Adipose tissue (tissue), 3 donors: ENCODE measurements around the gene DNAH10. TPM values are rescaled to one million over a fixed set of nuclear protein-coding genes. Genes with fewer than 3 reads are reported as not detected.

Source experiments
- H3K27ac ChIP-seq: one replicate; pipeline ENCODE4 v1.5.1; 2013; ENCODE audit warnings: low read depth, low read length
- WGBS, 3 donors: extraction: QIAGEN DNeasy Blood & Tissue Kit; methylation state at CpG; one replicate each; pipeline ENCODE4 v1.1.7; 2013; 5-methylcytosine and 5-hydroxymethylcytosine counted together
- polyA plus RNA-seq, 3 donors: library from polyadenylated mRNA; stranded (reverse); fragments of 200-250 nt; gene quantifications; one replicate each; pipeline ENCODE4 v1.2.3, GENCODE V29; 2013
- donor health status: healthy with polysubstance abuse.
- donor health status: Bipolar disorder and iron deficiency.
- donor health status: healthy.

Gene DNAH10
- polyA plus RNA-seq, 3 donors = 0.24 to 0.67 (median 0.26) TPM

DNA sequence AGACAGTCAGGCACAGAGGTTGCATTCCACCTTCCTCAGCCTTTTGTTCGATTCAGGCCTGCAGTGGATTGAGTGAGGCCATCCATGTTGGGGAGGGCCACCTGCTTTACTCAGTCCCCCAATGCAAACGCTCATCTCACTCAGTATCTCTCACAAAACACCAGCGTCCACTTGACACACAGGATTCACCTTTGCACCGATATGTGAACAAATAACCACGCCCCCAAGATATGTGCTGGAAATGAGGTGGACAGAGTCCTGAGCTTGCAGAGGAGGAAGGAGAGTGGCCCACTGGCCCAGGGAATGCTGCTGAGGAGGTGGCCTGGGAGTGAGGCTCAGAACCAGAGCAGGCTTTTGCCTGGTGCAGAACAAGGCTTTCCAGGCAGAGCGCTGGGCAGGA is 60.7 kb downstream of the DNAH10 start:
- no peak overlapping the region for H3K27ac ChIP-seq
- WGBS, 3 donors = 76 to 86% (median 81%) methylated on average over 6 of the region's 6 CpGs

- 59 to 80% (median 75%) methylated on average over 3 of the region's 3 CpGs for WGBS, 3 donors
Measured at GRCh38 chr12:123828120-123828519, 66.0 kb downstream of the DNAH10 start.

DNA sequence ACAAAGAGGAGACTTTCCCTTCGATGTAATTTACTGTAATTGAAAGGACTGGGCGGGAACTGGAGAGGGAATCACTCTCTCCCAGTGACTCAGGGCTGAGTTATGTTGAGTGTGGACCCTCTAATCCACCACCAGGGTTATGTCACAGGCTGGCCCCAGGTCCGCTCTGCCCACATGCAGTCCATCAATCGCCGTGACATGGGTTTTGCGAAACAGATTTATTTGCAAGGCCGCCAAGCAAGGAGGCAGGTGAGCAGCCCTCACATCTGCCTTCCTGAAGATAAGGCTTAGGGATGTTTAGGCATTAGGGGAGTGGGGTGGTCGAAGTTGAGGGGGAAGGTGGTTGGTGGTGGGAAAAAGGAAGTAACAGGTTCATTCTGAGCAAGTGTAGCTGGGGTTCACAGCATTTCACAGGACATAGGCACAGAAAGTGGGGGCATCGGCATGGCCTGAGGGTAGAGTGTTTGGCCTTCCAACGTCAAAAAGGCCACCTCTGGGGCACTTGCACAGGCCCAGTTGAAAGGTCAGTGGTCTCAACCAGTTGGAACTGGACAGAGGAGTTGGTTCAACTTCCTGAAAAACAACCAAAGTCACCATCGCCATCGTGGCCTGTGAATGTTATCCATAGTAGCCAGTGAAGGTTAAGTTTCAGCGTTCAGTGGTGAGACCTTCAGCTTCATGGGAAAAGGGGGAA is 66.9 kb downstream of the DNAH10 start:
- 81 to 86% (median 84%) methylated on average over 13 of the region's 13 CpGs for WGBS, 3 donors
- H3K27ac ChIP-seq = no peak overlapping the region

More at GRCh38 chr12:123828120-123828519, 66.0 kb downstream of the DNAH10 start:
- H3K27ac ChIP-seq = no peak overlapping the region

DNA sequence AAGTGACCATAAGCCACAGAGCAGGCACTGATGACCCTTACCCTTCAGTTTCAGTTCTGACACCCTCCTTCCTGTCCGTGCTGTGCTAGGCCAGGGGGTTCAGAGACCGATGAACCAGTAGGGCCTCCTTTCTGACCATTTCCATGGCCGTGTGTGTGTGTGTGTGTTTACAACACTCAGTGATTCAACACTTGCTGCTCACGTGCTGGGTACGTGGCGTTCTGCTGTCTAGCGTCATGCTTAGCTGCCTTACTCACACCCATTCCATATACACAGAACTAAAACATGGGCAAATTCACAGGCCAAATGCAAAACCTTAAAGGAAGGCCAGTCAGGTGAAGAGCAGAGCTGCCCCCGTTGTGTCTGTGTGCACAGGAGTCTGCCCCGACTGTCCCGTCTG is 67.5 kb downstream of the DNAH10 start:
- H3K27ac ChIP-seq = no peak overlapping the region
- 87 to 89% (median 87%) methylated on average over 10 of the region's 10 CpGs for WGBS, 3 donors

- H3K27ac ChIP-seq = no peak overlapping the region
- 88 to 97% (median 95%) methylated on average over 2 of the region's 2 CpGs for WGBS, 3 donors
Measured at GRCh38 chr12:123830675-123831074, 68.6 kb downstream of the DNAH10 start.

DNA sequence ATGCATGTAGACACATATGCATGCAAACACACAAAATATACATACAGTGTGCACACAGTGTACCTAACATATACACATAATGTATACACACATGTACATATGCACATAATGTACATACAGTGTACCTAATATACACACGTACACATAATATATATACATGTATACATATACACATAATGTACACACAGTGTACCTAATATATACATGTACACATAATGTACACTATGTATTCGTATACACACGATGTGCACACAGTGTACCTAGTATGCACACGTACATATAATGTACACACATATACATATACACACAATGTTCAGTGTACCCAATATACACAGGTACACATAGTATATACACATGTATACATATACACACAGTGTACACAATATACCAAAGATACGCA is 70.0 kb downstream of the DNAH10 start:
- WGBS, 3 donors = 94 to 96% (median 96%) methylated on average over 5 of the region's 5 CpGs
- H3K27ac ChIP-seq = no peak overlapping the region

DNA sequence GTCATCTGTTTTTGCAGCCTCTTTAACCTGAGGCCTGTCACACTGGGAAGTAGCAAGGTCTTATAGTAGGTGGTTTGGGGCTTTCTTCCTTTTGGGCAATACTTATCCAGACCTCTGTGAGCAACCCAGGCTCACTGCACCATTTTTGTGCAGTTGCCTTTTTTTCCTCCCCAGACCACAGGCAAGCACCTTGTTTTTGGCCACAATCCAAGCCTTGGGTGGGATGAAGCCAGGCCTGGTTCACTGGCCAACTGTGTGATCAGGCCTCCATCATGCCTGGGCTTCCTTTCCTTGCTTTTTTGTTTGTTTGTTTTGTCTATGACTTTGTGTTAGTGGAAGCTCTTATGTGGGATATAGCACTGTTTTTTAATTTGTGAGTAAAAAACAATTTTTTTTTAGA is 71.7 kb downstream of the DNAH10 start:
- H3K27ac ChIP-seq = no peak overlapping the region

- no peak overlapping the region for H3K27ac ChIP-seq
- 93 to 96% (median 93%) methylated on average over 5 of the region's 5 CpGs for WGBS, 3 donors
Measured at GRCh38 chr12:123834845-123835244, 72.7 kb downstream of the DNAH10 start.

- WGBS, 3 donors = 36 to 57% (median 54%) methylated on average over 2 of the region's 2 CpGs
- H3K27ac ChIP-seq = no peak overlapping the region
Measured at GRCh38 chr12:123836292-123836691, 74.2 kb downstream of the DNAH10 start.

GRCh38 chr12:123839826-123840225 is 77.7 kb downstream of the DNAH10 start:
- no peak overlapping the region for H3K27ac ChIP-seq
- WGBS, 3 donors = 51 to 67% (median 63%) methylated on average over 6 of the region's 6 CpGs

DNA sequence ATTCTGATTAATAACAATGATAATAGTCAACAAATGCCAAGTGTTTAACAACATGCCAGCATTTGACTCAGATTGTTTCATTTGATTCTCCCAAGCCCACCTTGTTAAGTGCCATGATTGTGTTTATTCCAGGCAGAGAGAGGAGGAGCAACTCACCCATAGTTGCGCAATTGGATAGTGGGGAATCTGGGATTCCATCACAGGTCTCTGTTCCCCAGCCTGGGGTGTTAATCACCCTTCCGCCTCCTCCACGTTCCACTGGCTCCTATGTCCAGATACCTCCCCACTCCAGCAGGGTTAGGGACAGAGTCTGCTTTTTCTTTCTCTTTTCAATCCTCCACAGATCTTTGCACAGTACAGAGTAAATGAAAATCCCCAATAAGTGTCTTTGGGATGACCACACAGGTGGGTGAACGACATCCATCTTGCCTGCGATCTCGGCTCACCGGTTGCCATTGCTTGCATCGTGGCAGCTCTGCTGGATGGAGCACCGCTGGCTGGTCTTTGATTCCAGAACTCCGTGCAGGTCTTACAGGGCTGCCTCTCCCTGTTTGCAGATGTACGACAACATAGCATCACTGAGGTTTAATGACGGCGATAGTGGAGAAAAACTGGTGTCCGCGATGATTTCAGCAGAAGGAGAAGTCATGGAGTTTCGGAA is 78.8 kb downstream of the DNAH10 start:
- no peak overlapping the region for H3K27ac ChIP-seq
- WGBS, 3 donors = 88 to 93% (median 91%) methylated on average over 16 of the region's 16 CpGs

GRCh38 chr12:123843912-123844748 is 82.0 kb downstream of the DNAH10 start:
- 81 to 83% (median 82%) methylated on average over 14 of the region's 14 CpGs for WGBS, 3 donors

GRCh38 chr12:123845881-123846280 is 83.8 kb downstream of the DNAH10 start:
- WGBS, 3 donors = 90 to 91% (median 90%) methylated on average over 19 of the region's 19 CpGs

More at GRCh38 chr12:123843912-123844748, 82.0 kb downstream of the DNAH10 start:
- no peak overlapping the region for H3K27ac ChIP-seq

GRCh38 chr12:123846340-123846739 is 84.2 kb downstream of the DNAH10 start:
- WGBS, 3 donors = 59 to 89% (median 84%) methylated on average over 5 of the region's 5 CpGs
- H3K27ac ChIP-seq = no peak overlapping the region

More at GRCh38 chr12:123845881-123846280, 83.8 kb downstream of the DNAH10 start:
- H3K27ac ChIP-seq = no peak overlapping the region

DNA sequence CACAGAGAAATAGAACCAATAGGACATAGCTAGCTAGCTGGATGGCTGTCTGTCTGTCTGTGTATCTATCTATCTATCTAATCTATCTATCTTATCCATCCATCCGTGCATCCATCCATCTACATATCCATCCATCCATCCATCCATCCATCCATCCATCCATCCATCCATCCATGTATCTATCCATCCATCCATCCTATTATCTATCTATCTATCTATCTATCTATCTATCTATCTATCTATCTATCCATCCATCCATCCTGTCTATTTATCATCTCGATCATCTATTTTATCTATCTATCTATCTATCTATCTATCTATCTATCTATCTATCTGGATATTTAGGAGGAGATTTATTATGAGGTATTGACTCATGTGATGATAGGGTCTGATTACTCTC is 84.9 kb downstream of the DNAH10 start:
- H3K27ac ChIP-seq = no peak overlapping the region
- WGBS, 3 donors = 74 to 95% (median 94%) methylated on average over 2 of the region's 2 CpGs

DNA sequence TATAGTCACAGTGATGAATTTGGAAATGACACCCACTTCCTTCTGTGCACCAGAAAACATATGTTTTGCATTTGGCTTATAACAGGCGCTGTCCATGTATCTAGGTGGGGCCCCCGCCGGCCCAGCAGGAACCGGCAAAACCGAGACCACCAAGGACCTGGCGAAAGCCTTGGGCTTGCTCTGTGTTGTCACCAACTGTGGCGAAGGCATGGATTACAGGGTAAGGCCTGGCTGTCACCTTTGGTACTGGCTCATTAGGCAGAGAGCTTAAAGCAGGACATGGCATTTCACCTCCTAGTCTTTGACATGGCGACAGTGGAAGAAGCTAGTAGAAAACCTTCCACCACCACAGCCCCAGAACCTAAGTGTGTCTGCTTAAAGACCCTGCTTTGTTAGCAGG is 85.8 kb downstream of the DNAH10 start:
- H3K27ac ChIP-seq = no peak overlapping the region
- WGBS, 3 donors = 95 to 98% (median 96%) methylated on average over 8 of the region's 8 CpGs

GRCh38 chr12:123849517-123849916 is 87.4 kb downstream of the DNAH10 start:
- WGBS, 3 donors = 63 to 75% (median 71%) methylated on average over 3 of the region's 3 CpGs
- H3K27ac ChIP-seq = no peak overlapping the region

- WGBS, 3 donors = 91 to 93% (median 92%) methylated on average over 34 of the region's 34 CpGs
- H3K27ac ChIP-seq = no peak overlapping the region
Measured at GRCh38 chr12:123850246-123851134, 88.4 kb downstream of the DNAH10 start.
